Glomerular visceral epithelial cell (primary cell): Measurements from ENCODE around the gene ALDH2.
"Not testable (repeated sequence)": the region's sequence is repeated elsewhere in the genome, so short reads cannot be mapped to it uniquely, and the experiment has no call there.

Experiments
- DNase-seq: peaks from one replicate; pipeline ENCODE4 v3.0.0-alpha.2; 2016; ENCODE audit errors: extremely low spot score

Gene ALDH2

GRCh38 chr12:111766608-111767361, at the start of gene ALDH2:
ALDH2 (plus strand) TSS chr12:111766933; CDS start chr12:111766983, 50 bp downstream.
- no peak for DNase-seq

DNA sequence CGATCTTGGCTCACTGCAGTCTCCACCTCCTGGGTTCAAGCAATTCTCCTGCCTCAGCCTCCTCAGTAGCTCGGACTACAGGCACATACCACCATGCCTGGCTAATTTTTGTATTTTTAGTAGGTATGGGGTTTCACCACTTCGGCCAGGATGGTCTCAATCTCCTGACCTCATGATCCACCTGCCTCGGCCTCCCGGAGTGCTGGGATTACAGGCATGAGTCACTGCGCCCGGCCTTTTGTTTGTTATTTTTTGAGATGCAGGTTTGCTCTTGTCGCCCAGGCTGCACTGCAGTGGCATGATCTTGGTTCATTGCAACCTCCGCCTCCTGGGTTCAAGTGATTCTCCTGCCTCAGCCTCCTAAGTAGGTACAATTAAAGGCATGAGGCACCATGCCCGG, 47.4 kb upstream of the ALDH2 start:
- not testable (repeated sequence) for DNase-seq

DNA sequence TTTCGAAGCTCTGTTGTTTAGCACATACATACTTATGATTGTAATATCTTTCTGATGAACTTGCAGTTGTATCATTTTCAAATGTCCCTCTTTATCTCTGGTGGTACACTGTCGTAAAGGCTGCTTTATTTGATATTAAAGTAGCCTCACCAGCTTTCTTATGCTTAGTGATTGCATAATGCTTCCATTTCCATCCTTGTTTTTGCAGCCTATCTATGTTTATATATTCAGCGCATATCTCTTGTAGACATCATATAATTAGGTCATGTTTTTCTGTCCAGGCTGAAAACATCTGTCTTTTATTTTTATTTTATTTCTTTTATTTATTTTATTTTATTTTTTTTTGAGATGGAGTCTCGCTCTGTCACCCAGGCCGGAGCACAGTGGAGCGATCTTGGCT, 46.3 kb upstream of the ALDH2 start:
- no peak for DNase-seq

- not testable (repeated sequence) for DNase-seq
These were observed 42.9 kb upstream of the ALDH2 start for GRCh38 chr12:111723646-111724360.

GRCh38 chr12:111728795-111729194, 37.9 kb upstream of the ALDH2 start:
- no peak for DNase-seq

DNA sequence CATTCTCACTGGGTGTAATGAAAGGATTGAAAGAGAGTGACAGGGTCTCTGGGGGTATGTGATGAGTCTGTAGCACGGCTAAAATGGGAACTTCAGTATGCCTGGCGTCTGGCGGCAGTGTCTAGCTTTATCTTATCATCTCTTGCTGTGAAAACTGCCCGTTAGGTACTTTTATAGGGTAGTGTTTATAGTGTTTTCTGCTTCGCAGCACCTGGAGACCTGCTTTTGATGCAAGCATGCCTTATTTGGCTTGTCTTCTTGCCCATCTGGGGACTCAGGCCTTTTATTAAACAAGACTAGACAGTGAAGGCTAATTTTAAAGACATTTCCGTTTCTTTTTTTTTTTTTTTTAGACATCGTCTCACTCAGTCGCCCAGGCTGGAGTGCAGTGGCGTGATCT, 36.3 kb upstream of the ALDH2 start:
- no peak for DNase-seq

DNA sequence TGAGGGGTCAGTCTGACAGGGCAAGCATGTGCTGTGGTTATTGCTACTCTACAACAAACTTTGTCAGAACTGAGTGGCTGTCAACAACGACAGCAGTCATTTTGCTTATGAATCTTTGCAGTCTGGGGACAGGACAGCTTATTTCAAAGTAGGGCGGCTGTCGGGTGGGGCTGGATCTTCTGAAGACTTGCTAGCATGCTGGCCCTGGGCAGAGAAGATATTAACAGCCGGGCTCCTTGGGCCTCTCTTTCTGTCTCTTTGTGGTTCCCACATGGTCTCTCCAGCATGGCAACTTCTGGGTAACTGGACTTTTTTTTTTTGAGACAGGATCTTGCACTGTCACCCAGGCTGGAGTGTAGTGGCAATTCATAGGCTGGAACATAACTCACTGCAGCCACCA, 33.9 kb upstream of the ALDH2 start:
- DNase-seq: no peak

GRCh38 chr12:111733340-111733915, 33.3 kb upstream of the ALDH2 start:
- DNase-seq: no peak

- not testable (repeated sequence) for DNase-seq
These were observed 27.2 kb upstream of the ALDH2 start for GRCh38 chr12:111739524-111739923.

GRCh38 chr12:111741235-111741812, 25.4 kb upstream of the ALDH2 start:
- peak; percentile 54 for DNase-seq

DNA sequence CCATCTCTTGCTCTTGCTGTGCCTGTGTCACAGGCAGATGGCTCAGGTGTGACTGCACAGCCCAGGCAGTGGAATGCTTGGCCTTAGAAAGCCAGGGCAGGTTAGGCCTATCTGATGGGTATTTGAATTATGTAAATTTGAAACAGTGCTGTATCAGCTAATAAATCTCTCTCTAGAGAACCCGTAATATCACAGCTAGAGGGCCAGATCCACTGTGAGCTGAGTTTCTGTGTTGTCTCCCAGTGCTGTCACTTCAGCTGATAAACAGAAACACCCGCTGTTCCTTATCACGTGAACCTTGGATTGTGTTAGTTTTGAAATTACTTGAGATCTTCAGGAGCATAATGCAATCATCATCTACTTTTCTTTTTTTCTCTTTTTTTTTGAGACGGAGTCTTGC, 21.5 kb upstream of the ALDH2 start:
- DNase-seq: no peak

DNA sequence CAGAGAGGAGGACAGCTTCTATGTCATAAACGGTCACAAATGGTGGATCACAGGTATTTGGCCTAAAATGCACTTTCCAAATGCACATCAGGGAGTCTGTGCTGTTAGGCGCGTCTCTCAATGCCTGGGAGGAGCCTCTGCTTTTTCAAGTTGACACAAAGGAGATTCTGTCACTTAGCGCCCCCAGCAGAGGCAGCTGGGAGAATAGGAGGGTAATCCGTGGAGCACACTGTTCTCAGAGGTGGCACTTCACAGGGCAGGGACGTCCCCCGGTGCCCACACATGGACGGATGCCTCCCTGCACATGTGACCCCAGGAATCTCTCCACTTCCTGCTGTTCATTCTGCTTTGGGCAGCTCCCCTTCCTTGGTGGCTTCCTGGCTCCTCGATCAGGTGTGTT, 19.4 kb upstream of the ALDH2 start:
- no peak for DNase-seq

DNA sequence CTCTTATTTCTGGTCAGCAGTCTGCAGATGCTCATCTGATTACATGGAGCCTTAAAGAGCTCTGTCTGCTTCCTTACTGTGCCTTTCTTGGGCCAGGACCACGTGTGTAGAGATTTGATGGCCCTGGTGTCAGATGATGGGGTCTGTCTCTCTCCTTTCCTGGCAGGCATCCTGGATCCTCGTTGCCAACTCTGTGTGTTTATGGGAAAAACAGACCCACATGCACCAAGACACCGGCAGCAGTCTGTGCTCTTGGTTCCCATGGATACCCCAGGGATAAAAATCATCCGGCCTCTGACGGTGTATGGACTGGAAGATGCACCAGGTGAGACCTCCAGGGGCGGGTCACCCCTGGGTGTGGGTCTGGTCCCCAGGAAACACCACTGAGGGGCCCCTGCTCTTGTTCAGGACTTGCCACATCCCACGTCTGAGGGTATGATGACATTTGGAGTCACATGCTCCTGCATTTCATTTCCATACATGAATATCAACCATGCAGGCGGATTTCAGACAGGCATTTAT, 18.5 kb upstream of the ALDH2 start:
- DNase-seq: no peak

DNA sequence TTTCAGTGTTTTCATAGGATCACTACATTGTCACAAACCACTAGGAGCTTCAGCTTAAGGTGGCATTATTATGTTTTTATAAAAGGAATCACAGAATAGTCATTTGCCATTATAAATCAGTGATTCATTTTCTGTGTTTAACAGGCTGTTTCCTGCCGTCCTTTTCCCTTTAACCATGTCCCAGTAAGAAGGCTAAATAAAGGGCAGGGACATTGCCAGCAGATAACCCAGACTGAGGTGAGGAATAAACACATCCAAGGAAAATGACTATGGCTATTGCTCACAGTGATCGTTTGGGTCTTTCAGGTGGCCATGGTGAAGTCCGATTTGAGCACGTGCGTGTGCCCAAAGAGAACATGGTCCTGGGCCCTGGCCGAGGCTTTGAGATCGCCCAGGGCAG, 17.9 kb upstream of the ALDH2 start:
- no peak for DNase-seq

DNA sequence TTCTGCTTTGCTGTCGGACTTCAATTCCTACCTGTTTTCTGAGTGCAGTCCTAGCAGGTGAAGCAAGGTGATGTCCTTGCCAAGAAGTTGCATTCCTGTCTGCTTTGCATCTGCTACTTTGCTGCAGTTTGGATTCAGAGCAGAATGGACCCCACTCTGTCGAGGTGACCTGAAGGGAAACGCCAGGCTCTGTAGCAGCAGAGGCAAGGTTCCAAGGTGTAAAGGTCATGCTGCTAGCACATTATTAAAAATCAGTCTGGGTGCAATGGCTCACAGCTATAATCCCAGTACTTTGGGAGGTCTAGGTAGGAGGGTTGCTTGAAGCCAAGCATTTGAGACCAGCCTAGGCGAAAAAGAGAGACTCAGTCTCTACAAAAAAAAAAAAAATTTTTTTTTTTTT, 17.3 kb upstream of the ALDH2 start:
- no peak for DNase-seq

- peak; percentile 56 for DNase-seq
These were observed 13.4 kb upstream of the ALDH2 start for GRCh38 chr12:111753144-111753881.

- DNase-seq: no peak
These were observed 12.1 kb upstream of the ALDH2 start for GRCh38 chr12:111754671-111755070.

DNA sequence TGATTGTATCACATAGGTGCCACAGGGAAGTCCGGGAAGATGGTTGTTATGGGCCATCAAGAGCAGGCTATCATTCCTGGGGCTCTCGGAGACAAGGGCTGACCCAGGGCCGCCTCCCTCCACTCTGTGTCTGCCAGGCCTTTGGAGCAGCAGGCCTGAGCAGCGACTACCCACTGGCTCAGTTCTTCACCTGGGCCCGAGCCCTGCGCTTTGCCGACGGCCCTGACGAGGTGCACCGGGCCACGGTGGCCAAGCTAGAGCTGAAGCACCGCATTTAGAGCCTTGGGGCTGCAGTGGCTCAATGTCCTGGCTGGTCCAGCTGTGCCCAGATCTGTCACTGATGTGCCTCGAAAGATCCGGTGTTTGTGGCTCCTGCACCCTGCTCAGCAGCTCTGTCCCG, 10.5 kb upstream of the ALDH2 start:
- DNase-seq: no peak

- no peak for DNase-seq
These were observed 10.1 kb upstream of the ALDH2 start for GRCh38 chr12:111756681-111757080.

DNA sequence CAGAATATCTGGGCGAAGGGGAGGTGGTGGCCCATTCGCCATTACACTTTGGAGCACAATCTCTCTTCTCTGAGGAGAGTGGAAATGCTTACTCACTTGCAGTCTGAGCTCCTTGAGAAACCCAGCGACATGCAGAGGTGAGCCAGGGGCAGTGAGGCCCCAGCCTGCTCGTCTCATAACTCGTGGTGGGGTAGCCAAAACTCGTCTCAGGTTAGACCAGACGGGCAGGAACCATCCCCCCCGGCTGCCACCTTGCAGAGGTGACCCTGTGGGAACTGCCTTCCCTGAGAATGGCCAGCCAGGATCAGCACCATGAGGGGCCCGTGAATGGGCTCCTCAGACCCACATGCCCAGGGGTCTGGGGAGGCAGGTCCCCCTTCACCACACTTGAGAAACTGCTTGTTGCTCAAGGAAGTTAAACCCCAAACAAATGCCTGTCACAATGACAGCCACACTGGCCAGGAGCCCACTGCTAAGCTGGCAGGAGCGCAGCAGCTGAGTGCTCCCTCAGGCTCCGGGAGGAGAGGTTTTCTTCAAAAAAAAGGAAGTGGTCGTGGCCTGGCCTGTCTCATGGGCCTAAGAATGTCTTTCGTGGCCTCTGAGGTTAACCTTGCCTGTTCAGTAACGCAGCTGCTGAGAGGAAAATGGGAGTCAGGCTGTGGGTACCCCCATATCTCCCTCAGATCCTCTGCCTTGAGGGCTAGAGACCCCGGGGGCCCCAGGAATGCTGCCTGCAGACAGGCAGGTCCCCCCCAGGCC, 9.2 kb upstream of the ALDH2 start:
- DNase-seq: peak; percentile 64

GRCh38 chr12:111758120-111758561, 8.6 kb upstream of the ALDH2 start:
- no peak for DNase-seq
